B cell (primary cell): ENCODE measurements around the gene DDX25. TPM values are rescaled to one million over a fixed set of nuclear protein-coding genes. Genes with fewer than 3 reads are reported as not detected.

ENCODE experiments used
- ATAC-seq: fragments of 200-7000 bp; cut with Tn5 transposase; one replicate; pipeline ENCODE4 v1.10.0; 2021; ENCODE audit warnings: low read depth, mild to moderate bottlenecking, moderate number of reproducible peaks, moderate library complexity
- CTCF ChIA-PET: fragments of 350-600 bp; sonication (Branson Sonifier 250); formaldehyde crosslinking; loops from one replicate; lab custom pipeline; 2021; ENCODE audit warnings: antibody characterized with exemption, inconsistent platforms; lab: Charles Lee
- POLR2A ChIA-PET: fragments of 350-600 bp; sonication (Branson Sonifier 250); formaldehyde crosslinking; loops from one replicate; lab custom pipeline; 2021; ENCODE audit warnings: antibody characterized with exemption; lab: Charles Lee
- DNase-seq: peaks from one replicate; pipeline ENCODE4 v3.0.0; 2013
- H2AFZ ChIP-seq: 2 replicates; pipeline ENCODE4 v1.6.1; 2012; ENCODE audit warnings: mild to moderate bottlenecking, low read depth, low read length; ENCODE audit not compliant: insufficient read depth, poor library complexity, severe bottlenecking
- H3K27ac ChIP-seq, 2 donors: 1 replicate in 1 of 2; 2 replicates in 1 of 2; pipeline ENCODE4 v1.5.1; 2012 to 2013; ENCODE audit warnings: low read length in 2 of 2, mild to moderate bottlenecking in 2 of 2, moderate library complexity in 1 of 2
- H3K27me3 ChIP-seq, 4 experiments: fragments of 200-600 bp in 1 of 4; sonication (generic) in 1 of 4; replicated peaks in 1 of 4; 1 replicate in 2 of 4; 2 replicates in 2 of 4; pipeline versions ENCODE4 v1.6.1 to v1.7.0; 2013 to 2016; ENCODE audit warnings: low read length in 3 of 4, mild to moderate bottlenecking in 2 of 4, mixed read lengths in 1 of 4, moderate library complexity in 1 of 4; ENCODE audit not compliant: insufficient read depth in 4 of 4, control insufficient read depth in 3 of 4; ENCODE audit errors: control extremely low read depth in 1 of 4
- H3K36me3 ChIP-seq, 2 experiments: replicated peaks in 1 of 2; 1 replicate in 1 of 2; 2 replicates in 1 of 2; pipeline versions ENCODE4 v1.6.1 to v1.7.1; 2013; ENCODE audit warnings: low read length in 1 of 2; ENCODE audit not compliant: insufficient read depth in 2 of 2, control insufficient read depth in 1 of 2; ENCODE audit errors: control extremely low read depth in 1 of 2, extremely low read depth in 1 of 2
- H3K4me1 ChIP-seq, 2 donors: fragments of 200-600 bp in 1 of 2; sonication (generic) in 1 of 2; 1 replicate in 1 of 2; 2 replicates in 1 of 2; pipeline versions ENCODE4 v1.5.1 to v1.6.1; 2013 to 2017; ENCODE audit warnings: low read length in 2 of 2; ENCODE audit not compliant: control insufficient read depth in 2 of 2, insufficient read depth in 2 of 2
- H3K4me2 ChIP-seq: replicated peaks from 2 replicates; pipeline ENCODE3; 2012; ENCODE audit warnings: mild to moderate bottlenecking, low read depth, low read length; ENCODE audit not compliant: poor library complexity, severe bottlenecking
- H3K4me3 ChIP-seq, 5 experiments: fragments of 200-600 bp in 1 of 5; sonication (generic) in 1 of 5; 1 replicate in 3 of 5; 2 replicates in 2 of 5; pipeline versions ENCODE4 v1.5.1 to v1.7.0; 2011 to 2016; ENCODE audit warnings: low read length in 4 of 5, mild to moderate bottlenecking in 4 of 5, low read depth in 2 of 5, control low read depth in 1 of 5, moderate library complexity in 1 of 5; ENCODE audit not compliant: insufficient read depth in 1 of 5; ENCODE audit errors: control extremely low read depth in 1 of 5, extremely low read depth in 1 of 5
- H3K79me2 ChIP-seq: fragments of 200-600 bp; sonication (generic); one replicate; pipeline ENCODE4 v1.6.0; 2016; ENCODE audit warnings: low read length; ENCODE audit not compliant: control insufficient read depth, insufficient read depth
- H3K9ac ChIP-seq: fragments of 200-600 bp; sonication (generic); 2 replicates; pipeline ENCODE4 v1.6.1; 2017; ENCODE audit warnings: mild to moderate bottlenecking, low read length, moderate library complexity
- H3K9me3 ChIP-seq, 3 donors: one replicate each; pipeline versions ENCODE4 v1.6.1 to v1.7.1; 2013; ENCODE audit warnings: low read length in 2 of 3; ENCODE audit not compliant: control insufficient read depth in 2 of 3, insufficient read depth in 1 of 3; ENCODE audit errors: control extremely low read depth in 1 of 3
- H4K20me1 ChIP-seq: 2 replicates; pipeline ENCODE4 v1.6.0; 2012; ENCODE audit warnings: mild to moderate bottlenecking, low read length; ENCODE audit not compliant: insufficient read depth, control insufficient read depth, poor library complexity, severe bottlenecking
- H3K27ac Mint-ChIP-seq: one replicate; pipeline ENCODE4 v1.8.0; 2021; ENCODE audit warnings: mixed read lengths
- H3K27me3 Mint-ChIP-seq: one replicate; pipeline ENCODE4 v1.8.0; 2021; ENCODE audit warnings: mixed read lengths
- H3K4me1 Mint-ChIP-seq: one replicate; pipeline ENCODE4 v1.8.0; 2021; ENCODE audit warnings: mixed read lengths
- H3K4me3 Mint-ChIP-seq: one replicate; pipeline ENCODE4 v1.8.0; 2021; ENCODE audit warnings: mixed read lengths
- H3K9me3 Mint-ChIP-seq: one replicate; pipeline ENCODE4 v1.8.0; 2022; ENCODE audit warnings: mixed read lengths; ENCODE audit not compliant: insufficient read depth
- EZH2 ChIP-seq: IDR thresholded peaks from 2 replicates; pipeline ENCODE4 v1.6.1; 2012; ENCODE audit warnings: borderline replicate concordance, low read depth, mild to moderate bottlenecking, moderate library complexity, low read length; ENCODE audit not compliant: insufficient read depth, poor library complexity, severe bottlenecking
- WGBS: methylation state at CpG from one replicate; pipeline ENCODE4 v1.1.5; 2013; ENCODE audit warnings: missing lambda C conversion rate; ENCODE audit not compliant: insufficient coverage; 5-methylcytosine and 5-hydroxymethylcytosine counted together
- intact Hi-C: fragments of 100-400 bp; cut with micrococcal nuclease; formaldehyde crosslinking; loops from one replicate; pipeline ENCODE4 v1.10.0; 2022
- polyA plus RNA-seq: library from polyadenylated mRNA; depleted of rRNA; stranded (reverse); fragments of >200 nt; gene quantifications from 2 replicates; pipeline ENCODE4 v1.2.3, GENCODE V29; 2012
- total RNA-seq, 2 donors: library from RNA; stranded (reverse); fragments of 120-200 nt in 1 of 2; gene quantifications; 1 replicate in 1 of 2; 2 replicates in 1 of 2; pipeline versions ENCODE4 v1.2.3 to v1.2.4, GENCODE V29; 2013 to 2022
- TF ChIP-seq, protein P1 (sequence below): fragments of 200-600 bp; IDR thresholded peaks from one replicate; pipeline ENCODE4 v1.8.0; 2022; ENCODE audit warnings: antibody characterized with exemption, mild to moderate bottlenecking

DDX25 gene
- total and polyA plus RNA-seq, 2 donors (not counting 1 experiment from before 2014, with no cell fraction given): not detected

DNA sequence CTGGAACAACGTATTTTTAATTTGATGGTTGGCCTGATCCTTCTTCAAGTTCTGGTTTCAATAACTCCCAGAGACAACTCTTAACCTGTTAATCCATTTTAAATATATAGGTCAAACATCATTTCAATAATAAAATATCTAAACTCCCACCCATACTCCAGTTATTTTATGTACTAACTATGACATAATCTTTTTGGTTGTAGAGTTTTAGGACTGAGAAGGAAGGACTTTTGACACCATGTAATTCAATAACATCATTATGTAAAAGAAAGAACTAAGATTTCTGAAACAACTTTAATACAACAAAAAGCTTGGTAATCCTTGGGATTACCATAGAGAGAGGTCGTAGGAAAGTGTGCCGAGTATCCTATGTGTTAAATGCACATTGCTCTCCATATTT is 73.0 kb downstream of the DDX25 start:
- WGBS: no CpG with 5 or more reads among the region's 3 CpGs
- Histone ChIP-seq H3K9me3 (no peaks in the 10 kb centered on the region), H3K27ac (no peak overlapping the region), H3K79me2 (no peaks in the 10 kb centered on the region), H3K4me1 (no peaks in the 10 kb centered on the region), H3K4me3 (no peak overlapping the region), H3K9ac (no peak overlapping the region), H2AFZ (no peak overlapping the region), H4K20me1 (no peaks in the 10 kb centered on the region), H3K4me2 (no peak overlapping the region), H3K36me3 (no peaks in the 10 kb centered on the region), H3K27me3 (no peaks in the 10 kb centered on the region)
- Mint-ChIP-seq H3K4me3 (no peak overlapping the region), H3K27me3 (peaks cover 10% of the 10 kb centered on the region), H3K9me3 (no peaks in the 10 kb centered on the region), H3K27ac (no peak overlapping the region), H3K4me1 (no peaks in the 10 kb centered on the region)
- POLR2A ChIA-PET: no interaction called here
- no peak for ATAC-seq
- intact Hi-C loops: no loop called here
- CTCF ChIA-PET: no interaction called here
- TF ChIP-seq, protein P1, sequence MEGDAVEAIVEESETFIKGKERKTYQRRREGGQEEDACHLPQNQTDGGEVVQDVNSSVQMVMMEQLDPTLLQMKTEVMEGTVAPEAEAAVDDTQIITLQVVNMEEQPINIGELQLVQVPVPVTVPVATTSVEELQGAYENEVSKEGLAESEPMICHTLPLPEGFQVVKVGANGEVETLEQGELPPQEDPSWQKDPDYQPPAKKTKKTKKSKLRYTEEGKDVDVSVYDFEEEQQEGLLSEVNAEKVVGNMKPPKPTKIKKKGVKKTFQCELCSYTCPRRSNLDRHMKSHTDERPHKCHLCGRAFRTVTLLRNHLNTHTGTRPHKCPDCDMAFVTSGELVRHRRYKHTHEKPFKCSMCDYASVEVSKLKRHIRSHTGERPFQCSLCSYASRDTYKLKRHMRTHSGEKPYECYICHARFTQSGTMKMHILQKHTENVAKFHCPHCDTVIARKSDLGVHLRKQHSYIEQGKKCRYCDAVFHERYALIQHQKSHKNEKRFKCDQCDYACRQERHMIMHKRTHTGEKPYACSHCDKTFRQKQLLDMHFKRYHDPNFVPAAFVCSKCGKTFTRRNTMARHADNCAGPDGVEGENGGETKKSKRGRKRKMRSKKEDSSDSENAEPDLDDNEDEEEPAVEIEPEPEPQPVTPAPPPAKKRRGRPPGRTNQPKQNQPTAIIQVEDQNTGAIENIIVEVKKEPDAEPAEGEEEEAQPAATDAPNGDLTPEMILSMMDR: no peak
- TF ChIP-seq EZH2: no peak
- DNase-seq: no peak

DNA sequence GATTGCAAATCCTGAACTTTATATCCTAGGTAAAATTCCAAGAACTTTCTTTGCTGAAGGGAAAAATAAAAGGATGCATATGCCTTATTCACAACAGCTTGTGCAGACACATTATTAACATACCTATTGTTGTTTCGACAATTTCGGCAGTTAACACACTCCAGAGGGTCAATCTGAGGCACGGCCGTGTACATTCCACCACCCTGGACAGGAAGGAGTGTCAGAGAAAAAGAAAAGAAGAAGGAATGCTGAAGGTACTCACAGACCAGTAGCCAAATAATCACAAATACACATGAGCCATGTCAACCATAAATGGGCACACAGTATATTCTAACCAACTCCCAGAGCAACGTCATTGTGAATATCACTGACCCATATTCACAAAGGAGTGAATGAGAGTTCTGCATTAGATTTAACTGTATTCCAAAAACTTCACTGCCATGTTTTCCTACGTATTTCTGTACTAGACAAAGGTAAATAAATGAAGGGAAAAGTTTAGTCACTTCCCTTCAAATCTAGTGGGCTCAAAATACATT is 73.9 kb downstream of the DDX25 start:
- ChIA-PET POLR2A (no interaction called here), CTCF (no interaction called here)
- no peaks in the 10 kb centered on the region for H3K4me1 Mint-ChIP-seq
- no peak overlapping the region for H3K27ac Mint-ChIP-seq
- no peaks in the 10 kb centered on the region for H3K9me3 Mint-ChIP-seq
- Histone ChIP-seq H3K27ac (no peak overlapping the region), H3K36me3 (no peaks in the 10 kb centered on the region), H3K4me1 (no peaks in the 10 kb centered on the region), H3K9ac (no peak overlapping the region), H3K9me3 (no peaks in the 10 kb centered on the region), H3K4me2 (no peak overlapping the region), H3K79me2 (no peaks in the 10 kb centered on the region), H3K4me3 (no peak overlapping the region), H2AFZ (no peak overlapping the region), H4K20me1 (no peaks in the 10 kb centered on the region), H3K27me3 (no peaks in the 10 kb centered on the region)
- no peak for TF ChIP-seq EZH2
- TF ChIP-seq, protein P1: no peak
- 67% methylated on average over 1 of the region's 6 CpGs for WGBS
- no peak overlapping the region for H3K4me3 Mint-ChIP-seq
- DNase-seq (no peak), ATAC-seq (no peak)
- intact Hi-C loops: no loop called here
- H3K27me3 Mint-ChIP-seq: peaks cover 7% of the 10 kb centered on the region

Other genes starting within 250 kb of the DDX25 start
- not detected in 2 replicates for gene ACRV1, start 223.7 kb upstream of the DDX25 start, total RNA-seq
- not detected in 2 replicates for gene ACRV1, start 223.7 kb upstream of the DDX25 start, polyA plus RNA-seq
- gene PATE1, start 158.2 kb upstream of the DDX25 start, total RNA-seq: not detected in 2 replicates
- gene PATE1, start 158.2 kb upstream of the DDX25 start, polyA plus RNA-seq: not detected in 2 replicates
- gene PATE2, start 125.7 kb upstream of the DDX25 start, total RNA-seq: not detected in 2 replicates
- gene PATE2, start 125.7 kb upstream of the DDX25 start, polyA plus RNA-seq: not detected in 2 replicates
- not detected in 2 replicates for gene PATE3, start 116.4 kb upstream of the DDX25 start, total RNA-seq
- not detected in 2 replicates for gene PATE3, start 116.4 kb upstream of the DDX25 start, polyA plus RNA-seq
- not detected in 2 replicates for gene PATE4, start 71.2 kb upstream of the DDX25 start, total RNA-seq
- not detected in 2 replicates for gene PATE4, start 71.2 kb upstream of the DDX25 start, polyA plus RNA-seq
- 9.4 and 9.9 TPM in 2 replicates for gene HYLS1, start 16.8 kb upstream of the DDX25 start, total RNA-seq
- 3.1 and 4.4 TPM in 2 replicates for gene HYLS1, start 16.8 kb upstream of the DDX25 start, polyA plus RNA-seq
- 7.8 and 8.1 TPM in 2 replicates for gene PUS3, start 1.3 kb upstream of the DDX25 start, total RNA-seq
- gene PUS3, start 1.3 kb upstream of the DDX25 start, polyA plus RNA-seq: 1.8 and 2.7 TPM in 2 replicates
- not detected in 2 replicates for gene VSIG10L2, start 41.5 kb downstream of the DDX25 start, total RNA-seq
- not detected in 2 replicates for gene VSIG10L2, start 41.5 kb downstream of the DDX25 start, polyA plus RNA-seq
- gene CDON, start 158.4 kb downstream of the DDX25 start, total RNA-seq: not detected in 2 replicates
- gene CDON, start 158.4 kb downstream of the DDX25 start, polyA plus RNA-seq: 0.01 and 0.30 TPM in 2 replicates